ENCODE measurements around the gene TMEM59L.
"Not testable (repeated sequence)": the region's sequence is repeated elsewhere in the genome, so short reads cannot be mapped to it uniquely, and the experiment has no call there.

The TMEM59L gene

DNA sequence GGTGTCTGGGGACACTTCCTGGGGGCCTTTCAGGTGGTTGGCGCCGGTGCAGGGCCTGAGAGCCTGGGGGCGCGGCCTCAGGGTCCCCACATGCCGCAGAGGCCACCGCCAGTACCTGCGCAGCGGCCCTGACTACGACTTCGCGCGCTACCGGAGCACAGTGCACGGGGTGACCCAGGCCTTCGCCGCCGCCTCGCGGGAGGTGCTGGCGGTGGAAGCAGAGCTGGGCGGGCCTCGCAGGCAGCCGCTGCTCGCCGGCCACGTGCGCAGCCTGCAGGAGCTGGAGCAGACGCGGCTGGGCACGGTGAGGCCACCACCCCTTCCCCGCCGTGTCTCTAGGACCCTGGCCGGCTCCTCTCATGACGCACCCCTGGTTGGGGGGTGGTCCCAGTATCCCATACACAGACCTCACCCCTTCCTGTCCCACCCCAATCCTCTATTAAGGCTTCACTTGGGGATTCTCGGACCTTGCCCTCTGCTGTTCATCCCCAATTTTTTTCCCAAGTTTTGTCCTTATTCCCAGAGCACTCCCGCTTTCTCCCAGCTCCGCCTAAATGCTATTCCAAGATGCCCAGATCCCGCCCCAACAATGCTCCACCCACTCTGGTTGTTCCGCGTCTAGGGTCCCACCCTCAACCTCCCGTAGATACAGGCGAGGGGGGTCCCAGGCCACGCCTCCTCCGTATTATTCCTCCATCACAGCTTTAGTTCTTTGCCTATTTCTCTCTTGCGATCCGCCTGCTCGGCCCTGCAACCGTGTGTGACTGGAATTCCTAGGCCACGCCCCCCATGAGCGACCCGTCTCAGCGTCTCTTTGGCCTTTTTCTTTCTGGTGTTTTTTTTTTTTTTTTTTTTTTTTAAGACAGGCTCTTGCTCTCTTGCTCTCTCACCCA lies 23.0 kb upstream of the TMEM59L start:
- TF ChIP-seq POLR2A (IDR thresholded peaks at IDR 0.05; ENCODE audit: low read depth, low read length), result no peak
- FAIRE-seq, result no peak
- DNase-seq (ENCODE audit: insufficient read length, low spot score), result no peak

DNA sequence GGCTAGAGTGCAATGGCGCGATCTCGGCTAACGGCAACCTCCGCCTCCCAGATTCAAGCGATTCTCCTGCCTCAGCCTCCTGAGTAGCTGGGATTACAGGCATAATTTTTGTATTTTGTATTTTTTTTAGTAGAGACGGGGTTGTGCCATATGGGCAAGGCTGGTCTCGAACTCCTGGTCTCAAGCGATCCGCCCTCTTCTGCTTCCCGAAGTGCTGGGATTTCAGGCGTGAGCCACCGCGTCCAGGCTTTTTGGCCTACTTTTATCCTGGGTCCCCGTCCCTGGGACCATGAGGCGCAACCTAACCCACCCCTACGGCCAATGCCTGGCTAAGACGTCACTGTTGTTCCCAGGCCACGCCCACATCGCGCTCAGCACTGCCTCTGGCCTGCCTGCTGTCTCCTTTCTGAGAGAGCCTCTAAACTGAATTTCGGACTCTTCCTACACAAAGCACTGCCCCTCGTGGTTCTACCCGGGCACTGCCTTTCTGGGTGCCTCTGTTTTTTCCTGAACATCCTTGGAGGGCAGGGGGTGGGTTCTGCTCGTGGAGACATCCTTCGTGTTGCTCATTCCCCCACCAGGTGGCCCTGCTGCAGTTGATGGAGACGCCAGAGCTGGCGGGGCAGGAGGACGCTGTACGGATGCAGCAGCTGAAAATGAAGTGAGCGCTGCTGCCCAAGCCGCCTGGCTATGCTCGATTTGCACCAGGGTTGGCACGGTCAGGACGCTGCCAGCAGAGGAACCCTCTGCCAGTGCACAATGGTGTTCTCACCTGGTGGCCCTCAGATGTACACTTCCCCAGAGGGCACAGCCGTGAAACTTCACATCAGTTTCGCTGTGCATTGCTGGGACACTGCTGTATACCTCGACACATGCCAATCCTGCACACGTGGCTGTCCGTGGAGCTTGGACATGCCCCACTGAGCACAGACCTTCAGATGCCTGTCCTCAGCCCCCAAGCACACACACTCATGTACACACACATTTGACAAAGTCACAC lies 22.1 kb upstream of the TMEM59L start:
- DNase-seq (ENCODE audit: insufficient read length, low spot score) (no peak), FAIRE-seq (no peak)
- no peak for TF ChIP-seq POLR2A (IDR thresholded peaks at IDR 0.05; ENCODE audit: low read depth, low read length)

DNA sequence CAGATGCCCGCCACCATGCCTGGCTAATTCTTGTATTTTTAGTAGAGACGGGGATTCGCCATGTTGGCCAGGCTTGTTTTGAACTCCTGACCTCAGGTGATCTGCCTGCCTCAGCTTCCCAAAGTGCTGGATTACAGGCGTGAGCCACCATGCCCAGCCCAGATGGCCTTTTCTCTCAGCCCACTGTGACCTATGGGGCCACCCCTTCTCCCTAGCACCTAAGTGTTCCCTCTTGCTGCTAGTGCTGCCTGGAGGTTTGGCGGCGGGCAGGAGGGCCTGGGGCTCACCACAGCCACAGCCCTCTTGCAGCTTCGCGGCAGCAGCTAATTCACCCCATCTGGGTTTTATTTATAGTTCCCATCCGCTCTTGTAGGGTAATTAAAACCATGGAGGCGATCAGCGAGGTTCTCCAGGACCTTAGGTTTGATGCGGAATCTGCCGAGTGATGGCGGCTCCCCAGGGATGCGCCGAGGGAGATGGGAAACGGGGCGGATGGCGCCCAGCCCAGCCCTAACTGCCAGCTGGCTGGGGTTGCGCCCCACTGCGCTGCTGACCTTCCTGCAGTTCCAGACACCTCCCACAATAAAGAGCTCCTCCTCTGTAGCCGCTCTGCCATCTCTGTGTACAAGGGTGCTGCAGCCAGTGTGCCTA lies 20.8 kb upstream of the TMEM59L start:
- no peak for DNase-seq (ENCODE audit: insufficient read length, low spot score)
- no peak for FAIRE-seq
- TF ChIP-seq POLR2A (IDR thresholded peaks at IDR 0.05; ENCODE audit: low read depth, low read length), result no peak

DNA sequence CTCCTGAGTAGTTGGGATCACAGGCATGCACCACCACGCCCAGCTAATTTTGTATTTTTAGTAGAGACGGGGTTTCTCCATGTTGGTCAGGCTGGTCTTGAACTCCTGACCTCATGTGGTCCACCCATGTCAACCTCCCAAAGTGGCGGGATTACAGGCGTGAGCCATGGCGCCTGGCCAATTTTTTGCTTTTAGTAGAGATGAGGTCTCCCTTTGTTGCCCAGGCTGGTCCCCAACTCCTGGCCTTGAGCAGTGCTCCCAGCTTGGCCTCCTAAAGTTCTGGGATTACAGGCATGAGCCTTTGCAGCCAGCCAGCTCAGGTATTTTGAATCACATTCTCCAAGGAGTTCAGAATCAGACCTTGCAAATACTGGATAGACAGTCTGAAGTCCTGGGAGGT lies 19.9 kb upstream of the TMEM59L start:
- DNase-seq (ENCODE audit: insufficient read length, low spot score); FAIRE-seq: not testable (repeated sequence)

DNA sequence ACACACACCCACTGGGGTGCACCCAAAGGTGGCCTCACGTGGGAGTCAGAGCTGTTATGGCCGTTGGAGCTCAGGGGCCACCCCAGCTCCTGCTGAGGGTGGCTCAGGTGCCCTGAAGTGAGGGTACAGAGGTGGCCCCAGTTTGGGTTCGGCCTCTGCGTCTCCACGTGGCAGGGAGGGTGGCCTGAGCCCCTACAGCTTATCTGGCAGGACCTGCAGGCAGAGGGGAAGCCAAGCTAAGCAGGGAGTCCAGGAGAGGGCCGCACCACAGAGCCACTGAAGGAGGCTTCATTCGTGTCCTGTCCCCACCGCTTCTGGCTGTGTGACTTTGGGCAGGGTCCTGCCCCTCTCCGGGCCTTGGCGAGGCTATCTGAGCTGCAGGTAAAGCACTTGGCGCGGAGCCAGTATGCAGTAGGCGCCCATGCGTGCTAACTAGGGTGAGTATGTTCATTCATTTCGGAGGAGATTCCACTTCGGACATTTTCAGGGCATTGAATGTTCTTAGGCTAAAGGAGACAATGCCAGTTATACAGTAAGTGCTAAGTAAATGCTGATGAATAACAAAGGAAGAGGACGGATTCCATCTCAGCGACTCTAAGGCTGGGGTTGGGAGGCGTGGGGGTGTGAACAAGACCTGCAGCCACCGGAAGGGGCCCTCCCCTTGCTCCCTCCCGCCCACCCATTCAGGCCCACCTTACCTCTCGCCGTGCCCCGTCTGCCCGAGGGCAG lies 19.1 kb upstream of the TMEM59L start:
- no peak for TF ChIP-seq POLR2A (IDR thresholded peaks at IDR 0.05; ENCODE audit: low read depth, low read length)
- FAIRE-seq (no peak), DNase-seq (ENCODE audit: insufficient read length, low spot score) (no peak)

DNA sequence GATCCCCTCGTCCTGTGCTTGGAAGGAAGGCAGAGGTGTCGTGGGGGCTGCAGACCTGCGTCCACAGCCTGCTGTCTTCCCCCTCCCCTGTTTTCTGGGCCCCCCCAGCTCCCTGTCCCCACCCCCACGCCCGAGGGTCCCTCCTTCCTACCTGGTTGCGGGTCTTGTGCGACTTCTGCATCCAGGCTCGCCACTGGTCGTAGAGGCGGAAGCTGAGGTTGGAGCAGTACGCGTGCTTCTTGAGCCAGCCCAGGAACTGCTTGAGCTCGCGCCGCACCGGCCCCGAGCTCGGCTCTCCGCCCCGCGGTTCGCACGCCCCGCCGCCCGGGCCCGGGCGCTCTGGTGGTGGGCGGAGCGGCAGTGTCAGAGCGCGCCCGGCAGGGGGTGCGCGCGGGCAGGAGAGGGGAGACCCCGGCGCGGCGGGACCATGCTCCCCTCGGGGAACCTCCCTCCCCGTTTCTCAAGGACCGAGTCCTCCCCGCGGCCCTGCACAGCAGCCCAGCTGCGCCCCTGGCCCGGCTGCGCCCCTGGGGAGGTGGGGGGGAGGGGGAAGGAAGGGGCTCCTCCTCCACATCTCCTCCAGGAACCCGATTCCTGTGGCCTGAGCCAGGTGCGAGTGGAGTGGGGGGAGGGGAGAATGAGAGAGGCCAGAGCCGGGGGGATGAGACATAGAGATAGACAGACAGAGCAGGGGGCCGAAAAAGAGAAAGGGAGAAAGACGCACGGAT lies 18.4 kb upstream of the TMEM59L start:
- FAIRE-seq, result no peak
- DNase-seq (ENCODE audit: insufficient read length, low spot score), result no peak

DNA sequence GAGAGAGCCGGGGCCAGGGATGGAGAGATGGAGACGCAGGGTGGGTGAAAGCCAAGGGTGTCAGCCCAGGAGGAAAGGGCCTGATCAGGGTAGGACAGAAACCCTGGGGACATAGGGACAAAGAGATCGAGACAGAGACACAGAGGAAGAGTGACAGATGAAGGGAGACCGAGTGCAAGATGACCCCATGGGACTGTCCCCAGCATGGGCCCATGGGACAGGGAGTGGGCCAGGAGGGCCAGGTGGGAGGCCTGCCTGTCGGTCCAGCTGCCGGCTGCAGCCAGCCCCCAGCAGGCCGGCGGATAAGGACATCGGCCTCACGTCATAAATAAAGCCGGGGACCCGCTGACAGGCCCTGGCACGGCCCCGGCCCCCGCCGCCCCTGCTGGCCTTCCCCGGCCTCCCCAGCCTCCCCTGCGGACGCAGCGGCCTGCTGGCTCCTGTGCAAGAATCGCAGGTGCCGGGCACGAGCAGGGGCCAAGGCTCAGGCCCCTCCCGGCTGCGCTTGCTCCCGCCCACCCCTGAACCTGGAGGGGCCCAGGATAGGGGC lies 17.8 kb upstream of the TMEM59L start:
- DNase-seq (ENCODE audit: insufficient read length, low spot score), result no peak
- FAIRE-seq, result no peak
- no peak for TF ChIP-seq POLR2A (IDR thresholded peaks at IDR 0.05; ENCODE audit: low read depth, low read length)

More for the DNA sequence above, 18.4 kb upstream of the TMEM59L start:
- no peak for TF ChIP-seq POLR2A (IDR thresholded peaks at IDR 0.05; ENCODE audit: low read depth, low read length)

DNA sequence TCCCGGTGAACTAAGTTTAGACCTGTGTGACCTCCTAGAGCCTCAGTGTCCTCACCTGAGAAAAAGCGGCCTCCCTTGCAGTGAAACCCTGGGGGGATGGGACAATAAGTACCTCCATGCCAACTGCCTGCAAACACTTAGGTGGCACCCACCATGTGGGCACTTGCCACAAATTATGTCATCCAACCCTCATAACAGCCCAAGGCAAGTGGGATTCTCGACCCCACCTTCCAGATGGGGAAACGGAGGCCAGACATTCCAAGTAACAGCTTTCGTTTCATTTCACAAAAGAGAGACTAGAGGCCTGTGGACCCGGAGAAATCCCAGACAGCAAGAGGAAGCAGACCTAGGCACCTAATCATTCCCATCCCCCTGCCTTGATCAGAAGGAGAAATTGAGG lies 17.2 kb upstream of the TMEM59L start:
- TF ChIP-seq POLR2A (IDR thresholded peaks at IDR 0.05; ENCODE audit: low read depth, low read length), result no peak
- DNase-seq (ENCODE audit: insufficient read length, low spot score) (no peak), FAIRE-seq (no peak)

DNA sequence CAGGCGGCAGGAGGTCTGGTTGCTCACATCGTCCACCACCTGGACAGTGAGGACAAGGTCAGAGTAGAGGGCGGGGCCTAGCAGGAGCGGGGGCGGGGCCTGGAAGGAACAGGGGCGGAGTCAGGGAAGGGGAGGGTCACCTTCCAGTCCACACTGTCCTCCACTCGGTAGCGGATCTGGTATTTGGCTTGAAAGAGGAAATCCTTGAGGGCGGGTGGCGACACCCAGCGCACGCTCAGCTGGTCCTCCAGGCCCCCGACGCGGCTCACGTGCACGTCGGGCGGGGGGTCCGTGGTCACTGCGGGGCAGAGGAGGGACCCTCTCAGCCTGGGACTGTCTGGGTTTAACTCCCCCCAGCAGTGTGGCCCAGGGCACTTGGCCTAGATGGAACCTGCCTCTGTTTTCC lies 15.9 kb upstream of the TMEM59L start:
- no peak for FAIRE-seq
- no peak for TF ChIP-seq POLR2A (IDR thresholded peaks at IDR 0.05; ENCODE audit: low read depth, low read length)
- DNase-seq (ENCODE audit: insufficient read length, low spot score), result peak; percentile 76

DNA sequence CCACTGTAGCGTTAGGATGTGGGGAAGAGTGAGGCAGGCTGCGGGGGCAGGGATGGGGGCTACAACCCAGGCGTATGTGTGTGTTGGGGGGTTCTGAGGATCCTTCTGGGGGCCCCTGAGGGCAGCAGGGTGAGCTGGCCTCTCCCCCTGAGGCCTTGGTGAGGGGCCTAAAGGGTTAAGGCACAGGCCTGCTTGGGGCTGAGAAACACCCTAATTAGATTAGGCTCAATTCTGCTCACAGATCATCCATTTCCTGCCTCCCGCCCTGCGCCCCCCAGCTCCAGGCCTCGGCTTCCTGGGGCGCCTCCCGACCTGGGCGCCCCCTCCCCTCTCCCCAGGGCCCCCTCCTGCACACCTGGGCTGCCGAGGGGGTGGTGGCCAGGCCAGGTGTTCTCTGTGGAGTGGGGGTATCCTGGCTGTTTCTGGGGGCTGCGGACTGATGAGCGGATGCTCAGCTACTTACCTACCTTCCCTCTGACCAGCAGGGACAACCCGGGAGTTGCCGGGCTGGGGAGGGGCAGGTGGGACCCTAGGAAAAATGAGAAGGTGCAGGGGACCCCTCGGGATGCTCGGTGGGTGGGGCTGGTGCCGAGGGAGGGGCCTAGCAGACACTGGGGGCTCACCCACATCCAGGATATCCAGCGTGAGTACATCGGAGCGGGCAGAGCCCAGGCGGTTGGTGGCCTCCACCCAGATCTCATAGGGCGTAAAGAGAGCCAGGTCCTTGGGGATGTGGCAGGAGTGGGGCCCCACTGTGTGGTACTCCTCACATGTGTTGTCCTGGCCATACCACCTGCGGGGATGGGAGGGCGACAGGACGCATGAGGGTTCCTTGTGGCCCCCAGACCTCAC lies 14.6 kb upstream of the TMEM59L start:
- no peak for TF ChIP-seq POLR2A (IDR thresholded peaks at IDR 0.05; ENCODE audit: low read depth, low read length)
- DNase-seq (ENCODE audit: insufficient read length, low spot score), result no peak
- no peak for FAIRE-seq

DNA sequence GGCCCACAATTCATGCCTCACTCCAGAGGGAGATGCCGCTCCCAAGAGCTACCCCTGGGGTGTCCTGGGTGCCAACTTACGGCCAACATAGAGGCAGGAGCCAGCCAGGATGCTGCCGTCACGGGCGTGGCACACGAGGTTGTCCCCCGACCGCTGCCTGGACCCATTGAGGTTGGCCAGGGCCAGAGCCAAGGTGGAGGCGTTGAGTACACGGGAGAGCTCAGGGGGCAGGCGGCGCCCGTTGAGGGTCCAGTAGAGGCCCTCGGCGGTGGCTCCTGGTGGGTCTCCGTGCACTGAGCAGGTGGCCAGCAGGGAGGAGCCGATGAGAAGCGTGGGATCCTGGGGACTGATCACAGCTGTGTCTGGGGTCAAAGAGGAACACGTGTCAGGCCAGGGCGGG lies 13.2 kb upstream of the TMEM59L start:
- TF ChIP-seq POLR2A (IDR thresholded peaks at IDR 0.05; ENCODE audit: low read depth, low read length), result no peak
- DNase-seq (ENCODE audit: insufficient read length, low spot score) (no peak), FAIRE-seq (no peak)

DNA sequence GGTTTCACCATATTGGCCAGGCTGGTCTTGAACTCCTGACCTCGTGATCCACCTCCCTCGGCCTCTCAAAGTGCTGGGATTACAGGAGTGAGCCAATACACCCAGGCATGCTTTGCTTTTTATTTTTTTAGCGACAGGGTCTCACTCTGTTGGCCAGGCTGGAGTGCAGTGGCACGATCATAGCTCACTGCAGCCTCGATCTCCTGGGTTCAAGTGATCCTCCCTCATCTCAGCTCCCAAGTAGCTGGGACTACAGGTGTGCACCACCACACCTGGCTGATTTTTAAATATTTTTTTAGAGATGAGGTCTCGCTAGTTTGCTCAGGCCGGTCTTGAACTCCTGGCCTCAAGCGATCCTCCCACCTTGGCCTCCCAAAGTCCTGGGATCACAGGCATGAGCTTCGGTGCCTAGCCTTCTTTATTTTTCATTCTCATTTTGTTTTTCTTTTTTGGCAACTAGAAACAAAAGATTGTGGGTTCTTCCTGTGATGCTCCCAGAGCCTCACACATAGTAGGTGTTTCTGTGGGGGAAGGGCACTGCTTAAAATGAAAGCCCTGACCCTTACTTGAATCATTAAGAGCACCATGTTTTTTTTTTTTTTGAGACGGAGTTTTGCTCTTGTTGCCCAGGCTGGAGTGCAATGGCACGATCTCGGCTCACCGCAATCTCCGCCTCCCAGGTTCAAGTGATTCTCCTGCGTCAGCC lies 11.8 kb upstream of the TMEM59L start:
- FAIRE-seq; DNase-seq (ENCODE audit: insufficient read length, low spot score): not testable (repeated sequence)

Data from H54 (cell line).